MCF 10A (cell line): ENCODE data around the gene PDCD2L. TPM values are rescaled to one million over a fixed set of nuclear protein-coding genes. Genes with fewer than 3 reads are reported as not detected.

Source experiments
- BruUV-seq: library from RNA; stranded (reverse); fragments of 400-500 nt; replicated peaks from 2 replicates; lab custom pipeline; 2021; lab: Mats Ljungman, UMichigan
- CTCF ChIA-PET: fragments of 300-600 bp; sonication (Branson Sonifier 250); formaldehyde crosslinking; extraction: SDS; loops from one replicate; lab custom pipeline; 2021; ENCODE audit warnings: antibody characterized with exemption, inconsistent platforms; lab: Yijun Ruan, JAX
- POLR2A ChIA-PET: fragments of 300-600, 350-650 bp; sonication (Branson Sonifier 250); formaldehyde crosslinking; extraction: SDS; loops from one replicate; lab custom pipeline; 2020; ENCODE audit warnings: antibody characterized with exemption, inconsistent platforms; lab: Yijun Ruan, JAX
- DNase-seq: peaks from one replicate; pipeline ENCODE4 v3.0.0-alpha.2; 2018; ENCODE audit not compliant: unreplicated experiment
- H3K27ac Mint-ChIP-seq: one replicate; pipeline ENCODE4 v1.8.0; 2022; ENCODE audit warnings: mild to moderate bottlenecking, low read depth, mixed read lengths; ENCODE audit not compliant: unreplicated experiment
- H3K27me3 Mint-ChIP-seq: one replicate; pipeline ENCODE4 v1.8.0; 2022; ENCODE audit warnings: mixed read lengths; ENCODE audit not compliant: insufficient read depth, unreplicated experiment
- H3K36me3 Mint-ChIP-seq: one replicate; pipeline ENCODE4 v1.8.0; 2022; ENCODE audit warnings: mild to moderate bottlenecking, moderate library complexity, mixed read lengths; ENCODE audit not compliant: insufficient read depth, unreplicated experiment
- H3K4me1 Mint-ChIP-seq: one replicate; pipeline ENCODE4 v1.8.0; 2022; ENCODE audit warnings: mixed read lengths; ENCODE audit not compliant: insufficient read depth, unreplicated experiment
- H3K4me3 Mint-ChIP-seq: one replicate; pipeline ENCODE4 v1.8.0; 2022; ENCODE audit warnings: mild to moderate bottlenecking, moderate library complexity, mixed read lengths; ENCODE audit not compliant: unreplicated experiment
- H3K9me3 Mint-ChIP-seq: one replicate; pipeline ENCODE4 v1.8.0; 2022; ENCODE audit warnings: mixed read lengths; ENCODE audit not compliant: unreplicated experiment
- CTCF ChIP-seq: fragments of 200-600 bp; IDR thresholded peaks from one replicate; pipeline ENCODE4 v1.8.0; 2022; ENCODE audit warnings: antibody characterized with exemption, mild to moderate bottlenecking; ENCODE audit not compliant: unreplicated experiment
- intact Hi-C: fragments of 100-400 bp; cut with micrococcal nuclease; formaldehyde crosslinking; loops from 2 replicates; pipeline ENCODE4 v1.14.1; 2022
- total RNA-seq: library from RNA; stranded (reverse); gene quantifications from 2 replicates; pipeline ENCODE4 v1.2.3, GENCODE V29; 2022

The PDCD2L gene
- total RNA-seq, 1 experiment from 2014 or later: 24.4 TPM

GRCh38 chr19:34381399-34382251, 22.6 kb upstream of the PDCD2L start:
- no peak overlapping the region for H3K4me3 Mint-ChIP-seq
- no TSS peak for BruUV-seq
- no peak for TF ChIP-seq CTCF
- H3K27ac Mint-ChIP-seq: no peak overlapping the region
- H3K4me1 Mint-ChIP-seq: no peaks in the 10 kb centered on the region
- DNase-seq: no peak
- ChIA-PET CTCF (no interaction called here), POLR2A (interaction anchor here (1.7 kb wide), 1 partner anchor 16 kb away, joined by 6 read pairs; the partner anchor contains the start of gene GPI)
- intact Hi-C loops: no loop called here
- no peaks in the 10 kb centered on the region for H3K27me3 Mint-ChIP-seq
- peaks cover 83% of the 10 kb centered on the region for H3K36me3 Mint-ChIP-seq
- no peaks in the 10 kb centered on the region for H3K9me3 Mint-ChIP-seq

DNA sequence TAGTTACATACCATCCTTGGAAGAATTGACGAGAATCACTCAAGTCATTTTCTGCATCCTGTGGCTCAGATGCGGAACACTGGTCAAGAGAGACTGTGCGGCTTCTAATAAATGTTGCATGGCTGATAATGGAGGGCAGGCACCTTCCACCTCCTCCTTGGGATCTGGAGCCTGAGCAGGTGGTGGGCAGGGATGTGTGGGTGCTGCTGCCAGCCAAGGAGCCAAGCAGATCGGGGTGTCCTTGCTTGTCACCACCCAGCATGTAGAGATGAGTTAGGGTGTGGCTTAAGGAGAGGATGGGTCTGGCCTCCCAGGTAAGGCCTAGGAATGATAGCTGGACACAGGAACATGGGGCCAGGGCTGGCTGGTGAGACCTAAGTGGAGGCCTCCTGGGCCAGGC, 21.7 kb upstream of the PDCD2L start:
- peaks cover 89% of the 10 kb centered on the region for H3K36me3 Mint-ChIP-seq
- ChIA-PET POLR2A (no interaction called here), CTCF (no interaction called here)
- no peak overlapping the region for H3K27ac Mint-ChIP-seq
- H3K9me3 Mint-ChIP-seq: no peaks in the 10 kb centered on the region
- no TSS peak for BruUV-seq
- no peaks in the 10 kb centered on the region for H3K4me1 Mint-ChIP-seq
- no peak overlapping the region for H3K4me3 Mint-ChIP-seq
- TF ChIP-seq CTCF: no peak
- intact Hi-C loops: no loop called here
- DNase-seq: no peak
- no peaks in the 10 kb centered on the region for H3K27me3 Mint-ChIP-seq

DNA sequence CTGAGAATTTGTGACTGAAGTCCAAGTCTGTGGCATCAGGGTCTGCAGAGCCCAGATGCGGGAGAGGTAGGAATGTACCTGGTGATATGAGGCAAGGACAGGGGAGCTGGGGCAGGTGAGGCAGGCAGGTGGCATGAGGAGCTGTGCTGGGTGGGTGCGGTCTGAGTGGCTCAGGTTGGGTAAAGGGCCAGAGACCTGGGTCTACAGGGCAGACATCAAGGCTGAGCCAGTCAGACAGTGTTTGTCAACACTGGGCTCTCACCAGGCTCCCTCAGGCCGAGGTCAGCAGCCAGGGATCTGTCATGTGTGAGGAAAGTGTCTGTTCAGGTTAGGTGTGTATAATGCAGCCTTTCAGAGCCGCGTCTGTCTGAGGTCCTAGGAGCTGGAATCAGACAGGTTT, 20.6 kb upstream of the PDCD2L start:
- intact Hi-C loops: no loop called here
- Mint-ChIP-seq H3K27ac (no peak overlapping the region), H3K4me1 (no peaks in the 10 kb centered on the region), H3K36me3 (peaks cover 92% of the 10 kb centered on the region), H3K27me3 (no peaks in the 10 kb centered on the region), H3K4me3 (no peak overlapping the region), H3K9me3 (no peaks in the 10 kb centered on the region)
- no TSS peak for BruUV-seq
- DNase-seq: no peak
- CTCF ChIA-PET: interaction anchor here (0.5 to 1.0 kb wide), 3 partner anchors 41 to 163 kb away, joined by 3 to 4 read pairs (median 3); no protein-coding TSS in a partner anchor
- no peak for TF ChIP-seq CTCF
- POLR2A ChIA-PET: interaction anchor here (0.6 kb wide), 1 partner anchor 24 kb away, joined by 4 read pairs; no protein-coding TSS in a partner anchor

DNA sequence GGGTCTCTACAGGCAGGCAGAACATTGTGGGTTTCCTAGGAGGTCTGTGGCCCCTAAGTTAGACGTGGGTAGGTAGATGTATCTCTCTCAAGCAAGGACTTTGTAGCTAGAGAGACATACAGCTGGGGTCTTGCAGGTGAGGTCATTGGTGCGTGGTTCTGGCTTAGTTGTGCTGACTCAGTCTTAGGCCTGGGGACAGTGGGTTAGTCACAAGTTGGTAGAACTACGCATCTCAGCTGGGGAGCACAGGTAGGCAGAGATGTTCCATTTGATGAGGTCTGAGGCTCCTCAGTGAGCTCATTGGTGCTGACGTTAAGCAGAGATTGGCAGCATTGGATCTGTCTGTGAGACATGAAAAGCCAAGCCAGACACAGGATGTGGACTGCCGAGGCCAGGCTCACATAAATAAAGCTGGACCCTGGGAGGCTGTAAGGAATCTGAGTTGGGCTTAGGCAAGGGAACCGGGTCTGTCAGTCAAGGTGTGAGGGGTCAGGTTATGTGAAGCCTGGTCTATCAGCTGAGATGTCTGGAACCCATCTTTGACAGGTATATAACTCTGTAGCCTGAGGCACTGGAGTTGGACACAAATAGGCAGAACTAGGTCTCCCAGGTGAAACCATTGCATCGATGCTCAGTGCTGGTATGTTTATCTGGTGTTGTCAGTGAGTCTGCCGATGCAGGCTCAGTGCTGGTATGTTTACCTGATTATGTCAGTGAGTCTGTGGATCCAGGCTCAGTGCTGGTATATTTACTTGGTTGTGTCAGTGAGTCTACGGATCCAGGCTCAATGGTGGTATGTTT, 17.4 kb upstream of the PDCD2L start:
- BruUV-seq: no TSS peak
- TF ChIP-seq CTCF: no peak
- CTCF ChIA-PET: interaction anchor here (1.4 to 1.9 kb wide), 2 partner anchors 43 to 49 kb away, joined by 4 to 5 read pairs; no protein-coding TSS in a partner anchor
- Mint-ChIP-seq H3K27ac (no peak overlapping the region), H3K27me3 (no peaks in the 10 kb centered on the region), H3K36me3 (peaks cover 78% of the 10 kb centered on the region), H3K4me3 (no peak overlapping the region), H3K9me3 (no peaks in the 10 kb centered on the region), H3K4me1 (no peaks in the 10 kb centered on the region)
- DNase-seq: no peak
- POLR2A ChIA-PET: interaction anchor here (1.1 kb wide), 1 partner anchor 21 kb away, joined by 3 read pairs; no protein-coding TSS in a partner anchor
- intact Hi-C loops: no loop called here
